Testis (tissue), 3 donors: ENCODE results near the gene MAPRE2. TPM values are rescaled to one million over a fixed set of nuclear protein-coding genes. Genes with fewer than 3 reads are reported as not detected.

Experiments
- DNase-seq: peaks from one replicate; pipeline ENCODE4 v3.0.0-alpha.2; 2019
- H3K27ac ChIP-seq, 2 donors: fragments of 200-600 bp; sonication (generic); one replicate each; pipeline ENCODE4 v1.5.1; 2019
- H3K27me3 ChIP-seq: fragments of 200-600 bp; sonication (generic); one replicate; pipeline ENCODE4 v1.5.1; 2019
- H3K36me3 ChIP-seq: fragments of 200-600 bp; sonication (generic); one replicate; pipeline ENCODE4 v1.5.1; 2017; ENCODE audit warnings: low read depth; ENCODE audit errors: missing control alignments
- H3K4me1 ChIP-seq: fragments of 200-600 bp; sonication (generic); one replicate; pipeline ENCODE4 v1.5.1; 2019
- H3K4me3 ChIP-seq, 2 donors: fragments of 200-600 bp; sonication (generic); one replicate each; pipeline ENCODE4 v1.5.1; 2017 to 2019
- H3K9me3 ChIP-seq: fragments of 200-600 bp; sonication (generic); one replicate; pipeline ENCODE4 v1.5.1; 2017
- CTCF ChIP-seq, 3 experiments: fragments of 450-650 bp in 2 of 3; fragments of 200-600 bp in 1 of 3; sonication (generic) in 1 of 3; IDR thresholded peaks; one replicate each; pipeline ENCODE4 v1.5.1; 2016 to 2019; ENCODE audit warnings: antibody characterized with exemption in 3 of 3, mild to moderate bottlenecking in 2 of 3, moderate library complexity in 1 of 3
- POLR2A ChIP-seq: fragments of 450-650 bp; IDR thresholded peaks from one replicate; pipeline ENCODE4 v1.6.1; 2017; ENCODE audit warnings: antibody characterized with exemption, mild to moderate bottlenecking, moderate library complexity
- WGBS, 2 donors: methylation state at CpG; one replicate each; pipeline ENCODE4 v1.1.5; 2018; 5-methylcytosine and 5-hydroxymethylcytosine counted together
- intact Hi-C: fragments of 100-400 bp; cut with DNase I; formaldehyde crosslinking; loops from one replicate; pipeline ENCODE4 v1.15.1; 2023; ENCODE audit warnings: low total_unique reads
- polyA plus RNA-seq: library from polyadenylated mRNA; stranded (reverse); fragments of 350-450 nt; fragmentation: Illumina TruSeq; extraction: RNeasy Lipid Tissue Mini Kit (QIAGEN cat#74804); gene quantifications from one replicate; pipeline ENCODE4 v1.2.3, GENCODE V29; 2014; ENCODE audit warnings: low read depth, low replicate concordance; ENCODE audit not compliant: insufficient read depth
- total RNA-seq, 2 donors: library from RNA; depleted of rRNA; stranded (reverse); fragments of >200 nt; gene quantifications; one replicate each; pipeline ENCODE4 v1.2.3, GENCODE V29; 2016

Gene MAPRE2
- total and polyA plus RNA-seq, 3 donors from 2014 or later, result 14.8 to 17.2 (median 15.2) TPM

DNA sequence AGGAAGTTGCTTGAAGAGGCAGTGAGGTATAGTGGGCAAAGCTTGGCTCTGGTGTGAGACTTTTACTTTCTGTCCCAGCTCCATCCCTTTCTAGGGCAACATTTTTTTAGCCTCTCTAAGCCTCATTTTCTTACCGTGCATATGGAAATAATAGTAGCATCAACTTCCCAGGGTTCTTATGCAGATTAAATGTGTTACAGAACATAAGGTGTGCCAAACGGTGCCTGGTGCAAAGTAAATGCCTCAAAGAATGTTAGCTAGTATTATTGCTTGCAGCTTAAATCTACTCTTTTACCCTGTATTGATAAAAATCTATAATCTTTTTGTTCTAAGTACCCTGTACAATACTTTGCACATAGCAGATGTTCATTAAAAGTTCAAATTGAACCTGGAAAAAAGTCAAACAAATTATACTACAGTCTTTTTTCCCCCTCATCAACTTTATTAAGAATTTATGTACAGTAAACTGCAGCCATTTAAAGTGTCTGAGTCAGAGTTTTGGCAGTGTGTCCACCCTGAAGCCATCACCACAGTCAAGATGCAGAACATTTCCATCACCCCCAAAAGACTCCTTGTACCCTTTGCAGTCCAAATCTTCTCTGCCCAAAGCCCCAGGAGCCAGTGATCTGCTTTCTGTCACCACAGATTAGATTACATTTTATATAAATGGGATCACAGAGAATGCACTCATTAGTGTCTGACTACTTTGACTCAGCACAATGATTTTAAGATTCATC, 10.6 kb downstream of the MAPRE2 start:
- no peaks in the 10 kb centered on the region for H3K36me3 ChIP-seq
- H3K4me3 ChIP-seq, result no peak overlapping the region
- H3K27ac ChIP-seq, result no peak overlapping the region
- 81 to 88% methylated on average over 2 of the region's 2 CpGs for WGBS, 2 donors
- TF ChIP-seq POLR2A (no peak), CTCF (IDR thresholded peaks at IDR 0.05) (no peak)
- H3K27me3 ChIP-seq, result no peaks in the 10 kb centered on the region
- intact Hi-C loops, result no loop called here
- peaks cover 13% of the 10 kb centered on the region for H3K4me1 ChIP-seq
- no peak for DNase-seq
- no peaks in the 10 kb centered on the region for H3K9me3 ChIP-seq

GRCh38 chr18:35054401-35054800, 13.2 kb downstream of the MAPRE2 start:
- TF ChIP-seq POLR2A, result no peak
- no peak for TF ChIP-seq CTCF (IDR thresholded peaks at IDR 0.05)
- H3K36me3 ChIP-seq, result no peaks in the 10 kb centered on the region
- H3K27me3 ChIP-seq, result no peaks in the 10 kb centered on the region
- H3K4me1 ChIP-seq, result peaks cover 13% of the 10 kb centered on the region
- no peak overlapping the region for H3K4me3 ChIP-seq
- no peaks in the 10 kb centered on the region for H3K9me3 ChIP-seq
- intact Hi-C loops, result no loop called here
- DNase-seq, result no peak
- WGBS, 2 donors, result 51 to 58% methylated on average over 9 of the region's 9 CpGs
- H3K27ac ChIP-seq, result peak overlapping the region in 1 of 2 donors; percentile 79

DNA sequence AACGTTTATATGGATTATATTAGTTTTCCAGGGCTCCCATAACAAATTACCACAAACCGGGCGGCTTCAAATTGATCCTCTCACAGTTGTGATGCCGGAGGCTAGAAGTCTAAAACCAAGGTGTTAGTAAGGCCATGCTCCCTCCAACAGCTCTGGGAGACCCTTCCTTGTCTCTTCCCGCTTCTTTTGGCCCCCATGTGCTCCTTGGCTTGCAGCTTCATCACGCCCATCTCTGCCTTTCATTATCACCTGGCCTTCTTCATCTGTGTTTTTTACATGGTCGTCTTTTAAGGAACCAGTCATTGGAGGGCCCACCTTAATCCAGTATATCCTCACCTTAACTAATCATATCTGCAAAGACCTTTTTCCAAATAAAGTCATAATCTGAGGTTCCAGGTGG, 13.9 kb downstream of the MAPRE2 start:
- Histone ChIP-seq H3K9me3 (no peaks in the 10 kb centered on the region), H3K4me3 (no peak overlapping the region), H3K27ac (no peak overlapping the region), H3K4me1 (peaks cover 18% of the 10 kb centered on the region), H3K36me3 (no peaks in the 10 kb centered on the region), H3K27me3 (no peaks in the 10 kb centered on the region)
- WGBS, 2 donors, result 86 to 92% methylated on average over 7 of the region's 7 CpGs
- no peak for DNase-seq
- intact Hi-C loops, result no loop called here
- TF ChIP-seq CTCF (IDR thresholded peaks at IDR 0.05) (no peak), POLR2A (no peak)

DNA sequence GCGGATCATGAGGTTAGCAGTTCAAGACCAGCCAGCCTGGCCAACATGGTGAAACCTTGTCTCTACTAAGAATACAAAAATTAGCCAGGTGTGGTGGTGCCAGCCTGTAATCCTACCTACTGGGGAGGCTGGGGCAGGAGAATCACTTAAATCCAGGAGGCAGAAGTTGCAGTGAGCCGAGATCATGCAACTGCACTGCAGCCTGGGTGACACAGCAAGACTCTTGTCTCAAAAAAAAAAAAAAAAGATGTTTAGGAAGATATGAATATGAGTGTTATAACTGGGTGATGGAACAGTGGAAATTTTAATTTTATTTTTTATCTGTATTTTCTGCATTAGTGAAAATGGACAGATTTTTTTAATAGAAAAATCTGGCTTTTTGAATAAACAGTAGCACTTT, 14.5 kb downstream of the MAPRE2 start:
- Histone ChIP-seq H3K4me1 (peaks cover 12% of the 10 kb centered on the region), H3K27me3 (no peaks in the 10 kb centered on the region), H3K9me3 (no peaks in the 10 kb centered on the region), H3K4me3 (no peak overlapping the region), H3K27ac (no peak overlapping the region), H3K36me3 (no peaks in the 10 kb centered on the region)
- intact Hi-C loops, result no loop called here
- no peak for DNase-seq
- 94 to 100% methylated on average over 2 of the region's 2 CpGs for WGBS, 2 donors
- no peak for TF ChIP-seq POLR2A
- no peak for TF ChIP-seq CTCF (IDR thresholded peaks at IDR 0.05)

- no peak overlapping the region for H3K4me3 ChIP-seq
- WGBS, 2 donors, result 72 to 84% methylated on average over 5 of the region's 5 CpGs
Measured at GRCh38 chr18:35059280-35059927, 18.2 kb downstream of the MAPRE2 start.

More at GRCh38 chr18:35059280-35059927, 18.2 kb downstream of the MAPRE2 start:
- DNase-seq, result no peak
- intact Hi-C loops, result no loop called here
- peaks cover 6% of the 10 kb centered on the region for H3K4me1 ChIP-seq
- H3K27me3 ChIP-seq, result no peaks in the 10 kb centered on the region
- H3K27ac ChIP-seq, result no peak overlapping the region
- H3K36me3 ChIP-seq, result no peaks in the 10 kb centered on the region
- H3K9me3 ChIP-seq, result no peaks in the 10 kb centered on the region
- TF ChIP-seq CTCF (IDR thresholded peaks at IDR 0.05) (no peak), POLR2A (no peak)
